SK-N-SH (cell line): ENCODE data around the gene MEIS2.

Experiments used
- JUND ChIP-seq: IDR thresholded peaks from 2 replicates; pipeline ENCODE4 v1.4.0; 2012
- MXI1 ChIP-seq: IDR thresholded peaks from 2 replicates; pipeline ENCODE4 v1.6.1; 2012; ENCODE audit warnings: mild to moderate bottlenecking, low read depth, low read length, improper control_type of control experiment
- PBX3 ChIP-seq: IDR thresholded peaks from 2 replicates; pipeline ENCODE4; 2012
- POLR2AphosphoS5 ChIP-seq: IDR thresholded peaks from 2 replicates; pipeline ENCODE4 v1.6.1; 2012; ENCODE audit warnings: low read depth, low read length
- SMC3 ChIP-seq: IDR thresholded peaks from 2 replicates; pipeline ENCODE4 v1.6.1; 2012; ENCODE audit warnings: low read depth, low read length, improper control_type of control experiment
- TAF1 ChIP-seq: IDR thresholded peaks from 2 replicates; pipeline ENCODE4 v1.6.1; 2012; ENCODE audit warnings: low read depth, mild to moderate bottlenecking, low read length, moderate library complexity, borderline replicate concordance
- TF ChIP-seq, protein P1 (sequence below): fragments of 200-600 bp; sonication (generic); IDR thresholded peaks from 2 replicates; pipeline ENCODE4 v1.6.1; 2017; ENCODE audit warnings: antibody characterized with exemption, mild to moderate bottlenecking, moderate library complexity
- TF ChIP-seq, protein P2 (sequence below): IDR thresholded peaks from 2 replicates; pipeline ENCODE4 v1.4.0; 2012; ENCODE audit warnings: low read depth

DNA sequence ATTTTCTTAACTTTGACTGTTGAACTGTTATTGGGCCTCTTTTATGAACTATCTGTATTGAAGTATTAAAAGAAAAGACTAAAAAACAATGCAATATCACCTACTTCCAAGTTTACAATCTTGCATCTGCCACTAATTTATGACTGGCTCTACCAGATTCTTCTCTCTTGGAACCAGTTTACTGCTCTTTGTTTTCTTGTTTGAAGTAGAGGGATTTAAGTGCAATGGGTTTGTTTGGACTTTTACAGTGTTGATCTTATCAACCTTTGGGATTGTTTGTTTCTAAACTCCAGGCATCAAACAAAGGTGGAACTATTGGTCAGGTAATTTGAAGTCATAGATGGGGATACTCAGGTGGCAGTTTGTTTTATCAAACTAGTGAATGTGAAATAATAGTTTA is 43.0 kb upstream of the MEIS2 start:
- TF ChIP-seq, protein P1, sequence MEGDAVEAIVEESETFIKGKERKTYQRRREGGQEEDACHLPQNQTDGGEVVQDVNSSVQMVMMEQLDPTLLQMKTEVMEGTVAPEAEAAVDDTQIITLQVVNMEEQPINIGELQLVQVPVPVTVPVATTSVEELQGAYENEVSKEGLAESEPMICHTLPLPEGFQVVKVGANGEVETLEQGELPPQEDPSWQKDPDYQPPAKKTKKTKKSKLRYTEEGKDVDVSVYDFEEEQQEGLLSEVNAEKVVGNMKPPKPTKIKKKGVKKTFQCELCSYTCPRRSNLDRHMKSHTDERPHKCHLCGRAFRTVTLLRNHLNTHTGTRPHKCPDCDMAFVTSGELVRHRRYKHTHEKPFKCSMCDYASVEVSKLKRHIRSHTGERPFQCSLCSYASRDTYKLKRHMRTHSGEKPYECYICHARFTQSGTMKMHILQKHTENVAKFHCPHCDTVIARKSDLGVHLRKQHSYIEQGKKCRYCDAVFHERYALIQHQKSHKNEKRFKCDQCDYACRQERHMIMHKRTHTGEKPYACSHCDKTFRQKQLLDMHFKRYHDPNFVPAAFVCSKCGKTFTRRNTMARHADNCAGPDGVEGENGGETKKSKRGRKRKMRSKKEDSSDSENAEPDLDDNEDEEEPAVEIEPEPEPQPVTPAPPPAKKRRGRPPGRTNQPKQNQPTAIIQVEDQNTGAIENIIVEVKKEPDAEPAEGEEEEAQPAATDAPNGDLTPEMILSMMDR = no peak
- TF ChIP-seq TAF1 = no peak
- TF ChIP-seq PBX3 = no peak
- no peak for TF ChIP-seq MXI1
- TF ChIP-seq, protein P2, sequence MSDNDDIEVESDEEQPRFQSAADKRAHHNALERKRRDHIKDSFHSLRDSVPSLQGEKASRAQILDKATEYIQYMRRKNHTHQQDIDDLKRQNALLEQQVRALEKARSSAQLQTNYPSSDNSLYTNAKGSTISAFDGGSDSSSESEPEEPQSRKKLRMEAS = no peak
- no peak for TF ChIP-seq POLR2AphosphoS5
- no peak for TF ChIP-seq SMC3
- no peak for TF ChIP-seq JUND
